ENCODE data around the gene PTGFRN. TPM values are rescaled to one million over a fixed set of nuclear protein-coding genes. Genes with fewer than 3 reads are reported as not detected.

PTGFRN gene
- total and polyA plus RNA-seq, 2 of the 4 experiments (the other 2 are of a cell fraction) = 0.90 to 1.1 TPM

GRCh38 chr1:116984406-116985160 lies 74.9 kb downstream of the PTGFRN start:
- POLR2A ChIA-PET (ENCODE audit: unreplicated experiment) = no interaction called here
- WGBS, 2 experiments (ENCODE audit: extremely low coverage in 2 of 2, insufficient read length in 1 of 2) = 83% methylated on average over 9 of the region's 14 CpGs; no CpG with 5 or more reads in 1 of the 2 experiments
- intact Hi-C loops (cut with micrococcal nuclease) = no loop called here
- BruUV-seq (replicated peaks) = no TSS peak
- TF ChIP-seq CHD1 (IDR thresholded peaks at IDR 0.05; ENCODE audit: low read depth, low read length) = no peak
- no peak for TF ChIP-seq MAFK (IDR thresholded peaks at IDR 0.05; ENCODE audit: low read depth, low read length)
- no peak for TF ChIP-seq FOS (IDR thresholded peaks at IDR 0.05; ENCODE audit: low read depth, low read length)
- no peak for TF ChIP-seq SMC3 (IDR thresholded peaks at IDR 0.05; ENCODE audit: low read depth, low read length)
- TF ChIP-seq NFE2L2 (IDR thresholded peaks at IDR 0.05; ENCODE audit: low read depth, low read length) = no peak
- no peak for TF ChIP-seq CEBPB (IDR thresholded peaks at IDR 0.05; ENCODE audit: low read depth, low read length)
- TF ChIP-seq ELK1 (IDR thresholded peaks at IDR 0.05; ENCODE audit: borderline replicate concordance, low read depth, low read length) = no peak
- TF ChIP-seq RCOR1 (IDR thresholded peaks at IDR 0.05; ENCODE audit: insufficient replicate concordance, low read length) = no peak
- TF ChIP-seq BHLHE40 (IDR thresholded peaks at IDR 0.05; ENCODE audit: low read depth, low read length) = no peak
- TF ChIP-seq RFX5 (IDR thresholded peaks at IDR 0.05; ENCODE audit: low read depth, low read length) = no peak
- TF ChIP-seq MXI1 (IDR thresholded peaks at IDR 0.05; ENCODE audit: borderline replicate concordance, low read depth, low read length) = no peak
- no peak for TF ChIP-seq POLR2A (IDR thresholded peaks at IDR 0.05; ENCODE audit: low read depth, low read length)
- no peak for TF ChIP-seq CTCF (conservative IDR thresholded peaks at IDR 0.05; ENCODE audit: low read depth, low read length)
- no peak for TF ChIP-seq RAD21 (IDR thresholded peaks at IDR 0.05; ENCODE audit: low read length)
- no peak for TF ChIP-seq USF2 (IDR thresholded peaks at IDR 0.05; ENCODE audit: low read depth, low read length)
- TF ChIP-seq MAZ (IDR thresholded peaks at IDR 0.05; ENCODE audit: borderline replicate concordance, low read depth, low read length) = no peak
- H3K9me3 ChIP-seq (ENCODE audit: control insufficient read depth, insufficient read depth, low read length) = no peaks in the 10 kb centered on the region
- no peaks in the 10 kb centered on the region for H3K9me1 ChIP-seq (ENCODE audit: insufficient read depth, low read length)
- ATAC-seq (ENCODE audit: low read depth) (no peak), DNase-seq (no peak)
- H3K18ac ChIP-seq (ENCODE audit: low read depth, low read length) = no peak overlapping the region
- H2BK15ac ChIP-seq (ENCODE audit: low read depth, low read length) = no peak overlapping the region
- no peak overlapping the region for H4K91ac ChIP-seq (ENCODE audit: insufficient read depth, low read depth, low read length)
- no peak overlapping the region for H3K56ac ChIP-seq (ENCODE audit: extremely low read depth, insufficient read depth, low read length)
- H3K9ac ChIP-seq (ENCODE audit: low read depth, low read length) = no peak overlapping the region
- no peak overlapping the region for H3K27ac ChIP-seq (ENCODE audit: insufficient read depth, low read length)
- no peak overlapping the region for H2AFZ ChIP-seq (replicated peaks; ENCODE audit: low read length, poor library complexity)
- H3K4me2 ChIP-seq (ENCODE audit: low read depth, low read length) = no peak overlapping the region
- H4K5ac ChIP-seq (ENCODE audit: low read depth, low read length) = no peak overlapping the region
- no peak overlapping the region for H3K14ac ChIP-seq (replicated peaks; ENCODE audit: low read depth, low read length)
- H4K20me1 ChIP-seq (ENCODE audit: insufficient read depth, low read length) = no peaks in the 10 kb centered on the region
- no peaks in the 10 kb centered on the region for H3K36me3 ChIP-seq (ENCODE audit: control insufficient read depth, insufficient read depth, low read length)
- no peaks in the 10 kb centered on the region for H3K79me1 ChIP-seq (ENCODE audit: low read depth in 1 of 2, low read length in 2 of 2)
- H3K27me3 ChIP-seq (ENCODE audit: control insufficient read depth, insufficient read depth, low read length) = peaks cover 5% of the 10 kb centered on the region; the same call in 1 of the 2 replicates
- CTCF ChIA-PET = no interaction called here
- no peaks in the 10 kb centered on the region for H3K4me1 ChIP-seq (ENCODE audit: control insufficient read depth, insufficient read depth, low read length)
- H3K23ac ChIP-seq (ENCODE audit: low read depth, low read length) = no peak overlapping the region
- dilution Hi-C loops (cut with HindIII; ENCODE audit: low sequenced_read_pairs, unreplicated experiment) = no loop called here
- no peak overlapping the region for H2BK5ac ChIP-seq (ENCODE audit: low read depth, low read length, poor library complexity, severe bottlenecking)
- H2BK120ac ChIP-seq (ENCODE audit: low read depth, low read length) = no peak overlapping the region
- no peak overlapping the region for H2BK20ac ChIP-seq (ENCODE audit: low read depth, low read length)
- no peak overlapping the region for H3K4ac ChIP-seq (ENCODE audit: low read depth, low read length)
- no peak overlapping the region for H4K8ac ChIP-seq (ENCODE audit: low read depth in 2 of 2, low read length in 2 of 2)
- no peak overlapping the region for H2AK5ac ChIP-seq (ENCODE audit: low read depth, low read length)
- in situ Hi-C loops (cut with MboI; ENCODE audit: low sequenced_read_pairs) = no loop called here
- no peak overlapping the region for H3K4me3 ChIP-seq (ENCODE audit: insufficient read depth, low read depth, low read length)
- H2AK9ac ChIP-seq (replicated peaks; ENCODE audit: low read depth, low read length, poor library complexity) = peak overlapping the region; percentile 45
